ENCODE measurements around the gene PTPDC1. TPM values are rescaled to one million over a fixed set of nuclear protein-coding genes. Genes with fewer than 3 reads are reported as not detected.

The PTPDC1 gene
- total and polyA plus RNA-seq, 2 experiments from 2014 or later, result 4.4 to 6.1 TPM

GRCh38 chr9:94142353-94142752 is 58.1 kb downstream of the PTPDC1 start:
- in situ Hi-C loops (cut with MboI), result no loop called here
- Histone ChIP-seq H3K4me3 (no peak overlapping the region), H4K20me1 (ENCODE audit: insufficient read depth) (no peaks in the 10 kb centered on the region), H3F3A (ENCODE audit: insufficient read depth) (peaks cover 32% of the 10 kb centered on the region), H3K79me2 (ENCODE audit: insufficient read depth) (no peaks in the 10 kb centered on the region), H3K27ac (no peak overlapping the region), H2AFZ (no peak overlapping the region), H3K9me3 (ENCODE audit: low read depth) (no peaks in the 10 kb centered on the region), H3K4me2 (ENCODE audit: unreplicated experiment) (no peak overlapping the region), H3K9me2 (ENCODE audit: insufficient read depth) (no peaks in the 10 kb centered on the region), H3K4me1 (ENCODE audit: insufficient read depth) (peaks cover 24% of the 10 kb centered on the region), H3K27me3 (replicated peaks; ENCODE audit: insufficient read depth) (no peaks in the 10 kb centered on the region), H3K9ac (no peak overlapping the region), H3K36me3 (ENCODE audit: low read depth) (no peaks in the 10 kb centered on the region)
- 87 to 89% methylated on average over 5 of the region's 5 CpGs for WGBS, 2 experiments (ENCODE audit: low coverage in 1 of 2, low lambda C conversion rate in 2 of 2, missing lambda C conversion rate in 2 of 2)
- no peak for DNase-seq
- no peak for TF ChIP-seq EZH2 (IDR thresholded peaks at IDR 0.05; ENCODE audit: insufficient read depth, poor library complexity, severe bottlenecking)
- TF ChIP-seq EZH2phosphoT487 (IDR thresholded peaks at IDR 0.05; ENCODE audit: insufficient read depth, low read depth), result no peak

- no peak overlapping the region for H3K4me2 ChIP-seq (ENCODE audit: unreplicated experiment)
- H3K9me2 ChIP-seq (ENCODE audit: insufficient read depth), result no peaks in the 10 kb centered on the region
- no peaks in the 10 kb centered on the region for H3K36me3 ChIP-seq (ENCODE audit: low read depth)
- no peaks in the 10 kb centered on the region for H3K9me3 ChIP-seq (ENCODE audit: low read depth)
- TF ChIP-seq EZH2 (IDR thresholded peaks at IDR 0.05; ENCODE audit: insufficient read depth, poor library complexity, severe bottlenecking), result no peak
- TF ChIP-seq EZH2phosphoT487 (IDR thresholded peaks at IDR 0.05; ENCODE audit: insufficient read depth, low read depth), result no peak
- no peaks in the 10 kb centered on the region for H3K27me3 ChIP-seq (replicated peaks; ENCODE audit: insufficient read depth)
- peaks cover 17% of the 10 kb centered on the region for H3F3A ChIP-seq (ENCODE audit: insufficient read depth)
- 52 to 57% methylated on average over 2 of the region's 2 CpGs for WGBS, 2 experiments (ENCODE audit: low coverage in 1 of 2, low lambda C conversion rate in 2 of 2, missing lambda C conversion rate in 2 of 2)
- peak; percentile 5 for DNase-seq
- H3K79me2 ChIP-seq (ENCODE audit: insufficient read depth), result no peaks in the 10 kb centered on the region
- in situ Hi-C loops (cut with MboI), result no loop called here
- peaks cover 17% of the 10 kb centered on the region for H3K4me1 ChIP-seq (ENCODE audit: insufficient read depth)
- H3K27ac ChIP-seq, result no peak overlapping the region
- no peak overlapping the region for H3K4me3 ChIP-seq
- H4K20me1 ChIP-seq (ENCODE audit: insufficient read depth), result no peaks in the 10 kb centered on the region
- no peak overlapping the region for H3K9ac ChIP-seq
- no peak overlapping the region for H2AFZ ChIP-seq
These were observed 60.1 kb downstream of the PTPDC1 start for GRCh38 chr9:94144394-94144793.

DNA sequence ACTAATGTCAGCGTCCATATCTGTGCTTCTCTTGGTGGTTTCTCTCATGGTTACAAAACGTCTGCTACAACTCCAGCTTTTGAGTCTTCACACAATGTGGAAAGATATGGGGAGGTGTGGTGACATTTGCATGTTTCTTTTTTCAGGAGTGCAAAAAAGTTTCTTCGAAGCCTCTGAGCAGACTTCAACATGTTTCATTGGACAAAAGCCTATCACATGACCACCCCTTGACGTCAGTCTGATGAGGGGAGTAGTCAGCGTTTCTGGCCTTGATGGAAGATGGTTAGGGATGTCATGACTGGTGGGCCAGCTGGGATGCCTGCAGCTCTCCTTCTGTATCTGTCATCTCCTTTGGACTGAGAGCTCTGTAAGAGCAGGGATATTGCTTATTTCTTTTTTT is 61.4 kb downstream of the PTPDC1 start:
- Histone ChIP-seq H3K79me2 (ENCODE audit: insufficient read depth) (no peaks in the 10 kb centered on the region), H3F3A (ENCODE audit: insufficient read depth) (peaks cover 5% of the 10 kb centered on the region; the same call in 1 of the 2 replicates), H3K27ac (no peak overlapping the region), H3K4me2 (ENCODE audit: unreplicated experiment) (no peak overlapping the region), H3K9ac (no peak overlapping the region), H3K4me3 (no peak overlapping the region), H3K9me3 (ENCODE audit: low read depth) (no peaks in the 10 kb centered on the region), H3K27me3 (replicated peaks; ENCODE audit: insufficient read depth) (no peaks in the 10 kb centered on the region), H3K36me3 (ENCODE audit: low read depth) (no peaks in the 10 kb centered on the region), H3K4me1 (ENCODE audit: insufficient read depth) (peaks cover 7% of the 10 kb centered on the region), H4K20me1 (ENCODE audit: insufficient read depth) (no peaks in the 10 kb centered on the region), H2AFZ (no peak overlapping the region), H3K9me2 (ENCODE audit: insufficient read depth) (no peaks in the 10 kb centered on the region)
- 64 to 66% methylated on average over 5 of the region's 5 CpGs for WGBS, 2 experiments (ENCODE audit: low coverage in 1 of 2, low lambda C conversion rate in 2 of 2, missing lambda C conversion rate in 2 of 2)
- TF ChIP-seq EZH2 (IDR thresholded peaks at IDR 0.05; ENCODE audit: insufficient read depth, poor library complexity, severe bottlenecking) (no peak), EZH2phosphoT487 (IDR thresholded peaks at IDR 0.05; ENCODE audit: insufficient read depth, low read depth) (no peak)
- DNase-seq, result peak; percentile 8
- in situ Hi-C loops (cut with MboI), result no loop called here

DNA sequence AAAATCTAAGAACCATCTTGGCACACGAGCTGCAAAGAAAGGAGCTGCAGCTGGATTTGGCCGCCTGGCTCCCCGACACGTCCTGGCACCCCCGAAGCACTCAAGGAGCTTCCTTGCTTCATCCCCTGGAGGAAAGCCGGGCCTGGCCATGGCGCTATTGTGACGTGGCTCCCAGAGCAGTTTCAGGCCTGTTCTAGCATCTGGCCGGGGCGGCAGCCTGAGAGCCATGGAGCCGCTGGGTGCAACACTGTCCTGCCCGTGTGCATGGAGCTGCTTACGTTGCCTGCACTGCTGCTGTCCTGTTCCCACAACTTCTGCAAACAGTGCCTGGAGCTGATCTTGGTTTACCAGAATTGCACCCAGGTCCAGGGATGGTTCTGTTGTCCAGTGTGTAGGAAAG is 63.5 kb downstream of the PTPDC1 start:
- in situ Hi-C loops (cut with MboI), result no loop called here
- 77% methylated on average over 12 to 13 of the region's 13 CpGs for WGBS, 2 experiments (ENCODE audit: low coverage in 1 of 2, low lambda C conversion rate in 2 of 2, missing lambda C conversion rate in 2 of 2)
- H2AFZ ChIP-seq, result no peak overlapping the region

GRCh38 chr9:94148419-94148818 is 64.2 kb downstream of the PTPDC1 start:
- no peak overlapping the region for H3K4me2 ChIP-seq (ENCODE audit: unreplicated experiment)
- 64 to 67% methylated on average over 4 to 5 of the region's 5 CpGs for WGBS, 2 experiments (ENCODE audit: low coverage in 1 of 2, low lambda C conversion rate in 2 of 2, missing lambda C conversion rate in 2 of 2)
- no peaks in the 10 kb centered on the region for H4K20me1 ChIP-seq (ENCODE audit: insufficient read depth)
- no peak for DNase-seq
- TF ChIP-seq EZH2 (IDR thresholded peaks at IDR 0.05; ENCODE audit: insufficient read depth, poor library complexity, severe bottlenecking) (no peak), EZH2phosphoT487 (IDR thresholded peaks at IDR 0.05; ENCODE audit: insufficient read depth, low read depth) (no peak)
- H3K27me3 ChIP-seq (replicated peaks; ENCODE audit: insufficient read depth), result no peaks in the 10 kb centered on the region
- H3K79me2 ChIP-seq (ENCODE audit: insufficient read depth), result no peaks in the 10 kb centered on the region
- H3K4me1 ChIP-seq (ENCODE audit: insufficient read depth), result peaks cover 9% of the 10 kb centered on the region
- H3K9me3 ChIP-seq (ENCODE audit: low read depth), result no peaks in the 10 kb centered on the region
- no peaks in the 10 kb centered on the region for H3K36me3 ChIP-seq (ENCODE audit: low read depth)
- peaks cover 8% of the 10 kb centered on the region; the same call in 1 of the 2 replicates for H3F3A ChIP-seq (ENCODE audit: insufficient read depth)
- H3K27ac ChIP-seq, result no peak overlapping the region
- H2AFZ ChIP-seq, result no peak overlapping the region
- H3K9ac ChIP-seq, result no peak overlapping the region
- H3K4me3 ChIP-seq, result no peak overlapping the region
- no peaks in the 10 kb centered on the region for H3K9me2 ChIP-seq (ENCODE audit: insufficient read depth)
- in situ Hi-C loops (cut with MboI), result no loop called here

More for the DNA sequence above, 63.5 kb downstream of the PTPDC1 start:
- Histone ChIP-seq H3K9ac (no peak overlapping the region), H3K9me2 (ENCODE audit: insufficient read depth) (no peaks in the 10 kb centered on the region), H3K9me3 (ENCODE audit: low read depth) (no peaks in the 10 kb centered on the region), H3K4me2 (ENCODE audit: unreplicated experiment) (no peak overlapping the region), H3K79me2 (ENCODE audit: insufficient read depth) (no peaks in the 10 kb centered on the region), H3F3A (ENCODE audit: insufficient read depth) (peaks cover 8% of the 10 kb centered on the region; the same call in 1 of the 2 replicates), H3K4me3 (no peak overlapping the region), H3K27me3 (replicated peaks; ENCODE audit: insufficient read depth) (no peaks in the 10 kb centered on the region), H4K20me1 (ENCODE audit: insufficient read depth) (no peaks in the 10 kb centered on the region), H3K4me1 (ENCODE audit: insufficient read depth) (peaks cover 9% of the 10 kb centered on the region), H3K27ac (no peak overlapping the region), H3K36me3 (ENCODE audit: low read depth) (no peaks in the 10 kb centered on the region)
- no peak for TF ChIP-seq EZH2 (IDR thresholded peaks at IDR 0.05; ENCODE audit: insufficient read depth, poor library complexity, severe bottlenecking)
- TF ChIP-seq EZH2phosphoT487 (IDR thresholded peaks at IDR 0.05; ENCODE audit: insufficient read depth, low read depth), result no peak
- no peak for DNase-seq

Data from GM23248 (cell line).